HG03575 (cell line): ENCODE measurements around the gene HLA-C.
"Not testable (repeated sequence)": the region's sequence is repeated elsewhere in the genome, so short reads cannot be mapped to it uniquely, and the experiment has no call there.

Experiments
- ATAC-seq: cut with Tn5 transposase; IDR thresholded peaks from one replicate; pipeline ENCODE4 v1.9.1; 2021; ENCODE audit not compliant: unreplicated experiment, insufficient number of reproducible peaks, low FRiP score; ENCODE audit errors: extremely low read depth

HLA-C gene

GRCh38 chr6:31271641-31272357 is at the start of gene HLA-C:
Gene HLA-C (minus strand): TSS chr6:31272092. CDS start chr6:31272071, 21 bp downstream.
- ATAC-seq = no peak

GRCh38 chr6:31321005-31321707 is 49.3 kb upstream of the HLA-C start:
- no peak for ATAC-seq

- no peak for ATAC-seq
These were observed 45.1 kb upstream of the HLA-C start for GRCh38 chr6:31317036-31317435.

GRCh38 chr6:31309641-31310040 is 37.7 kb upstream of the HLA-C start:
- no peak for ATAC-seq

- ATAC-seq = no peak
These were observed 36.9 kb upstream of the HLA-C start for GRCh38 chr6:31308845-31309175.

- no peak for ATAC-seq
These were observed 36.4 kb upstream of the HLA-C start for GRCh38 chr6:31308050-31308844.

- no peak for ATAC-seq
These were observed 35.8 kb upstream of the HLA-C start for GRCh38 chr6:31307669-31308049.

GRCh38 chr6:31305703-31306219 is 33.9 kb upstream of the HLA-C start:
- ATAC-seq = no peak

GRCh38 chr6:31304683-31305082 is 32.8 kb upstream of the HLA-C start:
- no peak for ATAC-seq

GRCh38 chr6:31300797-31301196 is 28.9 kb upstream of the HLA-C start:
- no peak for ATAC-seq

GRCh38 chr6:31299947-31300346 is 28.1 kb upstream of the HLA-C start:
- no peak for ATAC-seq

GRCh38 chr6:31299511-31299910 is 27.6 kb upstream of the HLA-C start:
- ATAC-seq = no peak

GRCh38 chr6:31294056-31294455 is 22.2 kb upstream of the HLA-C start:
- no peak for ATAC-seq

GRCh38 chr6:31293343-31293742 is 21.5 kb upstream of the HLA-C start:
- ATAC-seq = no peak

GRCh38 chr6:31289788-31290187 is 17.9 kb upstream of the HLA-C start:
- ATAC-seq = no peak

- no peak for ATAC-seq
These were observed 15.7 kb upstream of the HLA-C start for GRCh38 chr6:31287619-31288018.

- no peak for ATAC-seq
These were observed 14.1 kb upstream of the HLA-C start for GRCh38 chr6:31285982-31286381.

GRCh38 chr6:31285486-31285885 is 13.6 kb upstream of the HLA-C start:
- no peak for ATAC-seq

- not testable (repeated sequence) for ATAC-seq
These were observed 7.8 kb upstream of the HLA-C start for GRCh38 chr6:31279647-31280046.
